ENCODE data around the gene RGS2.

- TF ChIP-seq, protein P1, sequence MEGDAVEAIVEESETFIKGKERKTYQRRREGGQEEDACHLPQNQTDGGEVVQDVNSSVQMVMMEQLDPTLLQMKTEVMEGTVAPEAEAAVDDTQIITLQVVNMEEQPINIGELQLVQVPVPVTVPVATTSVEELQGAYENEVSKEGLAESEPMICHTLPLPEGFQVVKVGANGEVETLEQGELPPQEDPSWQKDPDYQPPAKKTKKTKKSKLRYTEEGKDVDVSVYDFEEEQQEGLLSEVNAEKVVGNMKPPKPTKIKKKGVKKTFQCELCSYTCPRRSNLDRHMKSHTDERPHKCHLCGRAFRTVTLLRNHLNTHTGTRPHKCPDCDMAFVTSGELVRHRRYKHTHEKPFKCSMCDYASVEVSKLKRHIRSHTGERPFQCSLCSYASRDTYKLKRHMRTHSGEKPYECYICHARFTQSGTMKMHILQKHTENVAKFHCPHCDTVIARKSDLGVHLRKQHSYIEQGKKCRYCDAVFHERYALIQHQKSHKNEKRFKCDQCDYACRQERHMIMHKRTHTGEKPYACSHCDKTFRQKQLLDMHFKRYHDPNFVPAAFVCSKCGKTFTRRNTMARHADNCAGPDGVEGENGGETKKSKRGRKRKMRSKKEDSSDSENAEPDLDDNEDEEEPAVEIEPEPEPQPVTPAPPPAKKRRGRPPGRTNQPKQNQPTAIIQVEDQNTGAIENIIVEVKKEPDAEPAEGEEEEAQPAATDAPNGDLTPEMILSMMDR (IDR thresholded peaks at IDR 0.05; ENCODE audit: low read depth, low read length): no peak
- TF ChIP-seq EZH2phosphoT487 (IDR thresholded peaks at IDR 0.05; ENCODE audit: low read depth): no peak
Observed at GRCh38 chr1:192860478-192861185, 51.8 kb downstream of the RGS2 start.

Measured in OCI-LY3 (cell line).